Raji (cell line): ENCODE data around the gene ADGRA1.

Source experiments
- POLR2A ChIP-seq: IDR thresholded peaks from 2 replicates; pipeline ENCODE4 v1.6.1; 2011; ENCODE audit warnings: low read depth, low read length, control low read depth; ENCODE audit not compliant: insufficient read depth

The ADGRA1 gene

GRCh38 chr10:133122171-133122935 lies 34.6 kb downstream of the ADGRA1 start:
- TF ChIP-seq POLR2A = no peak

GRCh38 chr10:133123050-133123745 lies 35.5 kb downstream of the ADGRA1 start:
- no peak for TF ChIP-seq POLR2A

DNA sequence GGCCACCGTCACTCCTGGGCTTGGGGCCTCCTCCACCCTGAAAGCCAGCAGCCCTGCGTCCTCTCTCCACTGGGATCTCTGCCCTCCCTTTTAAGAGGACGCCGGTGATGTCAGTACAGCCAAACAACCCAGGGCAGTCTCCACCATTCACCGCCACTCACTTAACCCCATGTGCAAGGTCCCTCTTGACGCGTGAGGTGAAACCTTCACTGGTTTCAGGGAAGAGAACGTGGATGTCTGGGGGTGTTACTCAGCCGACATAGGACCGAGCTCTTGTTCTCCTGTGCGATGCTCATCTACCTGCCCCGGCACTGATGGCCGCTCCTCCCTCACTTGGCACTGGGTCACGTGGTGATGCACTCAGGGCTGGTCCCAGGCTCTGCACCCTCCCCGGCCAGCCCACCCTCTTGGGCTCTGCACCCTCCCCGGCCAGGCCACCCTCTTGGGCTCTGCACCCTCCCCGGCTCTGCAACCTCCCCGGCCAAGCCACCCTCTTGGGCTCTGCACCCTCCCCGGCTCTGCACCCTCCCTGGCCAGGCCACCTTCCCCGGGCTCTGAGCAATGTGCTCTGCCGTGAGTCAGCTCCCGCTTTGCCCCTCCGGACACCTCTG lies 36.1 kb downstream of the ADGRA1 start:
- TF ChIP-seq POLR2A = no peak

- no peak for TF ChIP-seq POLR2A
These were observed 36.9 kb downstream of the ADGRA1 start for GRCh38 chr10:133124357-133125211.

- TF ChIP-seq POLR2A = no peak
These were observed 38.2 kb downstream of the ADGRA1 start for GRCh38 chr10:133125901-133126300.

GRCh38 chr10:133126431-133127290 lies 38.9 kb downstream of the ADGRA1 start:
- no peak for TF ChIP-seq POLR2A

DNA sequence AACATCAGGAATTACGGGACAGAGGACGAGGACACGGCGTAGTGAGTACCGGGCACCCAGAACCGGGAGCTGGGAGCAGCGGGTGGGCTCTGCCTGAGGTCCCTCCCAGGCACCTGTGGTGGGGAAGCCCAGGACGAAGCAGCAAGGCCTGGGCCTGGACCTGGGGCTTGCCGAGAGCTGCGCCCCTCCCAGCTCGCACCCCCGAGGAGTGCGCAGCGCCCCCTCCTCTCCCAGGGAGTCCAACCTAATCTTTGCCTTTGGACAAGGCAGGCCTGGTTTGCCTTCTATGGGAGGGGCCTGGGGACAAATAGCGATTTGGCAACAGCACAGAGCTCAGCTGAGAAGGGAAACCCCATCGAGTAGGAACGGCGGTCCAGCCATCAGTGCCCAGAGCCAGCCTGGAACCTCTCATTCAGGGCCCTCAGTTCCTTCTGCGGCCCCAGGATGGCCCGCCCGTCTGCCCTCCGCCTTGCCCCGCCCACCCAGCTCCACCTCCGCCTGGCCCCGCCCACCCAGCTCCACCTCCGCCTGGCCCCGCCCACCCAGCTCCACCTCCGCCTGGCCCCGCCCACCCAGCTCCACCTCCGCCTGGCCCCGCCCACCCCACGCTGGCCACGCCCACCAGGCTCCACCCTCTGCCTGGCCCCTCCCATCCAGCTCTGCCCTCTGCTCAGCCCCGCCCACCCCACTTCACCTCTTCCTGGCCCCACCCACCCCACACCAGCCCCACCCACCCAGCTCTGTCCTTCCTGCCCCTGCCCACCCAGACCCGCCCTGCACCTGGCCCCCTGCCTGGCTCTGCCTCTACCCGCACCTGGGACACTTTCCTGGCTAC lies 39.8 kb downstream of the ADGRA1 start:
- no peak for TF ChIP-seq POLR2A

GRCh38 chr10:133128126-133129070 lies 40.7 kb downstream of the ADGRA1 start:
- no peak for TF ChIP-seq POLR2A

DNA sequence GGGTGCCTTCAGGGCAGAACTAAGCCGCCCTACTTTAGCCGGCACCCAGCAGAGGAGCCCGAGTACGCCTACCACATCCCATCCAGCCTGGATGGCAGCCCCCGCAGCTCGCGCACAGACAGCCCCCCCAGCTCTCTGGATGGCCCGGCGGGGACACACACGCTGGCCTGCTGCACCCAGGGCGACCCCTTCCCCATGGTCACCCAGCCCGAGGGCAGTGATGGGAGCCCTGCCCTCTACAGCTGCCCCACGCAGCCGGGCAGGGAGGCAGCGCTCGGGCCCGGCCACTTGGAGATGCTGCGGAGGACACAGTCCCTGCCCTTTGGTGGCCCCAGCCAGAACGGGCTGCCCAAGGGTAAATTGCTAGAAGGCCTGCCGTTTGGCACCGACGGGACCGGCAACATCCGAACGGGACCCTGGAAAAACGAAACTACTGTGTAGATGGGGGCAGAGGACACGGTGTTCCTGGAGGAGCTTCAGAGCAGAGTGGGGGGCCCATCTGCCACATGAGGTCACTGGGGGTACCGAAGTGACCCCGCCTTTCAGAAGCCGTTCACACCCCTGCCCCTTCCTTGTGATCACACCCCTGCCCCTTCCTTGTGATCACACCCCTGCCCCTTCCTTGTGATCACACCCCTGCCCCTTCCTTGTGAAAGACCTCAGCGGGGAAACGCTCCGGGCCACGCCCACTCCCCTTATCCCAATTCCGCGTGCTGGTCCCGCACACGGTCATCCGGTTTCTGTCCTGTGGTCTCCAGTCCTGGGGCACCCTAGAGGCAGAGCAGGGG lies 41.5 kb downstream of the ADGRA1 start:
- TF ChIP-seq POLR2A = no peak

DNA sequence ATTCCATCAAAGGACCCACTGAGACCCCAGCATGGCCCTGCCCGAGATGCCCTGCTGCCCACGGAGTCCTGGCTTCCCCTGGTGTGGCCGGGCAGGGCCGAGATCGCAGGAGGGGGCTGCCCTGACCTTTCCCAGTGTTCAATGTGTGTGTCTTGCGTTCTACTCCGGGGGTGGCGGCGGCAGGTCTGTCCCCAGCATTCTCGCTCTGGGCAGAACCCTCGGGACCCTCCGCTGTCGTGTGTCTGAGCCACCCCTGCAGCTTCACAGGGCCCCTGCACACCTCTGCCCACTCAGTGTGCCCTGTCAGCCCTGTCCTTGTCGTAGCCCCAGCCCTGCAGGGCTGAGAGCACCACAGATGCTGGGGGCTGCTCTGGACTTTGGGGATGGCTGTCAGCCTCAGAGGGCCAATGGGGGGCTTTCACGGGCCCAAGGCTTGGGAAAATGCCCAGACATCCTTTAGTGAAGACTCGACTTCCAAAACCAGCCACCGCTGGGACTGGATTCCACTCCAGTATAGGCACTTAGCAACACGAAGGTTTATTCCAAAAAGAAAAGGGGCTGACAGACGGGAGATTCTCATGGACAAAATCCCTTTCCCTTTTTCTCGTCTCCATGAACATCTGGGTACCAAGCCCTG lies 42.3 kb downstream of the ADGRA1 start:
- no peak for TF ChIP-seq POLR2A

DNA sequence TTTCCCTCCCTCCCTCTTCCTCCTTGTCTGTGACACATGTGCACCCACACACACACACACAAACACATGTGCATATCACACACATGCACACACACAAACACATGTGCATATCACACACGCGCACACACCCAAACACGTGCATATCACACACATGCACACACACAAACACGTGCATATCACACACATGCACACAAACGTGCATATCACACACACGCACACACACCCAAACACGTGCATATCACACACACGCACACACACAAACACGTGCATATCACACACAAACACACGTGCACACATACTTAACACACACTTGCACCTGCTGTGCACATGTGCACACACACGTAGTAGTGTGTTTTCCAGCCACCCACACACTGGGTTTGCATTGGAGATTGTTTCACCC lies 42.9 kb downstream of the ADGRA1 start:
- no peak for TF ChIP-seq POLR2A

DNA sequence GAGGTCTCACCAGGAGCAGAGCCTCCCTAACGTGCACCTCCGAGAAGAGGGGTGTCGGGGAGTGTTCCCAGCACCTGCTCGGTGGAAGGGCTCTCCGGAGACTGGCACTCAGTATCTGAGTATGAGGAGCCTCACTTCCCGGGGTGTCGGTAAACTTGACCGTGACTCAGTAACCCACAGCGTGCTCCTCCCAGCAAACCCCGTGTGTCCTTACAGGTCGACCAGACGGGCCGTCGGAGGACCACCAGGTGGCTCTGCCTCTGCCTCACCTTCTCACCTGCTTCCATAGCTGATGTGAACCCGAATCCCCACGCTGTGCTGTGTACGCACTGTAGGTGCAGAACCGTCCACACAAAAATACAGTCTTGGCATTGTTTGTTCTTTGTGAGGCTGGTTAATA lies 43.3 kb downstream of the ADGRA1 start:
- TF ChIP-seq POLR2A = no peak
